T-cell (primary cell): Measurements from ENCODE around the gene ARL5B. TPM values are rescaled to one million over a fixed set of nuclear protein-coding genes. Genes with fewer than 3 reads are reported as not detected.

Source experiments
- ATAC-seq, 4 experiments: fragments of 200-7000 bp in 3 of 4; fragments of 150-1000 bp in 1 of 4; cut with Tn5 transposase; replicated peaks in 1 of 4; 1 replicate in 3 of 4; 2 replicates in 1 of 4; pipeline ENCODE4 v1.10.0; 2021; ENCODE audit warnings: moderate library complexity in 3 of 4, mild to moderate bottlenecking in 2 of 4, moderate number of reproducible peaks in 1 of 4
- CTCF ChIA-PET, 2 donors: fragments of 300-600 bp; sonication (Branson Sonifier 250); formaldehyde crosslinking; loops; one replicate each; lab custom pipeline; 2022; ENCODE audit warnings: antibody characterized with exemption in 2 of 2; lab: Charles Lee
- POLR2A ChIA-PET, 2 donors: fragments of 300-600 bp; sonication (Branson Sonifier 250); formaldehyde crosslinking; loops; one replicate each; lab custom pipeline; 2022; ENCODE audit warnings: antibody characterized with exemption in 2 of 2; lab: Charles Lee
- DNase-seq, 35 experiments: peaks; one replicate each; pipeline versions ENCODE4 v3.0.0 to v3.0.0-alpha.2; 2013 to 2023
- H3K27ac ChIP-seq: one replicate; pipeline ENCODE4 v1.5.1; 2013; ENCODE audit warnings: low read length
- H3K27me3 ChIP-seq, 2 experiments: replicated peaks in 1 of 2; 1 replicate in 1 of 2; 2 replicates in 1 of 2; pipeline versions ENCODE4 v1.6.1 to v1.7.0; 2013; ENCODE audit warnings: low read length in 1 of 2, mixed read lengths in 1 of 2; ENCODE audit not compliant: control insufficient read depth in 2 of 2, insufficient read depth in 2 of 2; ENCODE audit errors: extremely low read depth in 1 of 2
- H3K36me3 ChIP-seq, 2 donors: 1 replicate in 1 of 2; 2 replicates in 1 of 2; pipeline versions ENCODE4 v1.6.1 to v1.7.0; 2013; ENCODE audit warnings: low read length in 1 of 2; ENCODE audit not compliant: control insufficient read depth in 2 of 2, insufficient read depth in 1 of 2; ENCODE audit errors: extremely low read depth in 1 of 2
- H3K4me1 ChIP-seq, 2 experiments: 1 replicate in 1 of 2; 2 replicates in 1 of 2; pipeline versions ENCODE4 v1.6.1 to v1.7.0; 2013; ENCODE audit warnings: low read length in 2 of 2, mixed read lengths in 1 of 2; ENCODE audit not compliant: insufficient read depth in 2 of 2, control insufficient read depth in 1 of 2; ENCODE audit errors: extremely low read depth in 1 of 2
- H3K4me3 ChIP-seq, 2 donors: 1 replicate in 1 of 2; 2 replicates in 1 of 2; pipeline versions ENCODE4 v1.5.1 to v1.7.0; 2013; ENCODE audit warnings: mild to moderate bottlenecking in 2 of 2, low read length in 1 of 2, moderate library complexity in 1 of 2; ENCODE audit not compliant: control insufficient read depth in 1 of 2; ENCODE audit errors: extremely low read depth in 1 of 2
- H3K9me3 ChIP-seq: 2 replicates; pipeline ENCODE4 v1.7.0; 2013
- H3K27ac Mint-ChIP-seq, 2 donors: one replicate each; pipeline ENCODE4 v1.8.0; 2020 to 2021; ENCODE audit warnings: mild to moderate bottlenecking in 2 of 2, mixed read lengths in 2 of 2
- H3K27me3 Mint-ChIP-seq, 2 donors: one replicate each; pipeline ENCODE4 v1.8.0; 2021 to 2022; ENCODE audit warnings: mixed read lengths in 2 of 2
- H3K36me3 Mint-ChIP-seq: one replicate; pipeline ENCODE4 v1.8.0; 2021; ENCODE audit warnings: mixed read lengths
- H3K4me1 Mint-ChIP-seq, 3 donors: one replicate each; pipeline ENCODE4 v1.8.0; 2020 to 2022; ENCODE audit warnings: mixed read lengths in 3 of 3, mild to moderate bottlenecking in 1 of 3
- H3K4me3 Mint-ChIP-seq, 3 donors: one replicate each; pipeline ENCODE4 v1.8.0; 2020 to 2022; ENCODE audit warnings: mild to moderate bottlenecking in 3 of 3, mixed read lengths in 3 of 3, moderate library complexity in 3 of 3
- H3K9me3 Mint-ChIP-seq, 3 donors: one replicate each; pipeline ENCODE4 v1.8.0; 2020 to 2022; ENCODE audit warnings: mixed read lengths in 3 of 3
- WGBS: methylation state at CpG from one replicate; pipeline ENCODE4 v1.1.5; 2013; ENCODE audit warnings: missing lambda C conversion rate; ENCODE audit not compliant: insufficient coverage; 5-methylcytosine and 5-hydroxymethylcytosine counted together
- total RNA-seq, 35 experiments: library from RNA in 6 of 35; stranded (reverse) in 6 of 35; fragments of 120-200 nt in 1 of 35; gene quantifications; one replicate each; pipeline versions ENCODE4 v1.2.1 to v1.2.4 and lab custom pipeline; 2013 to 2026

The ARL5B gene
- total RNA-seq, 5 donors from 2014 or later (not counting 1 experiment from before 2014, with no cell fraction given) = 9.7 to 14.9 (median 10.4) TPM

- Mint-ChIP-seq H3K4me1 (no peaks in the 10 kb centered on the region), H3K27ac (no peak overlapping the region), H3K9me3 (no peaks in the 10 kb centered on the region), H3K27me3 (no peaks in the 10 kb centered on the region), H3K4me3 (no peak overlapping the region), H3K36me3 (no peaks in the 10 kb centered on the region)
- CTCF ChIA-PET = no interaction called here
- DNase-seq (no peak), ATAC-seq (no peak)
- Histone ChIP-seq H3K4me3 (no peak overlapping the region), H3K9me3 (no peaks in the 10 kb centered on the region), H3K27me3 (no peaks in the 10 kb centered on the region), H3K27ac (no peak overlapping the region), H3K36me3 (no peaks in the 10 kb centered on the region), H3K4me1 (no peaks in the 10 kb centered on the region)
- POLR2A ChIA-PET = no interaction called here
- WGBS = 84% methylated on average over 7 of the region's 9 CpGs
Observed at GRCh38 chr10:18721067-18721466, 61.8 kb downstream of the ARL5B start.

DNA sequence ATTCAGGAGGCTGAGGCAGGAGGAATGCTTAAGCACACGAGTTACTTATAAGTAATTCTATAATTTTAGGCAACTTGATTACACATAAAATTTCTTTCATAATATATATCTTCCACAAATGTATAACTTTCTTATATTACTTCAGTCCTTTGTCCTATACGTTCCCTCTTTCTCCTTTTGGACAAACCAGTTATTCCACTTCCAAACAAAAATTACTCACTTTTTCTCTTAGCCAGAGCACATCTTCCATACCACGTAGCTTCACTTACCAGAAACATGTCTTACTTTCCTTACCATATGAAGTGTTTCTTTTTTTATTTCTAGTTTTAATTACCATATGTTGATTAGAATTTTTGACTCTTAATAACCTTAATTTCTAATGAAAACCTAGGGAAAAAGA lies 64.6 kb downstream of the ARL5B start:
- 47% methylated on average over 1 of the region's 3 CpGs for WGBS
- no peak for DNase-seq
- no peak overlapping the region for H3K4me3 Mint-ChIP-seq
- Histone ChIP-seq H3K4me1 (no peaks in the 10 kb centered on the region), H3K27me3 (no peaks in the 10 kb centered on the region), H3K36me3 (no peaks in the 10 kb centered on the region), H3K27ac (no peak overlapping the region), H3K9me3 (no peaks in the 10 kb centered on the region), H3K4me3 (no peak overlapping the region)
- H3K9me3 Mint-ChIP-seq = peaks cover 0 to 4% (median 0%) of the 10 kb centered on the region in 3 donors
- ATAC-seq = no peak
- POLR2A ChIA-PET = no interaction called here
- CTCF ChIA-PET = interaction anchor here in 1 of 2 donors (0.6 kb wide), 1 partner anchor 34 kb away, joined by 5 read pairs; no protein-coding TSS in a partner anchor
- H3K27me3 Mint-ChIP-seq = peaks cover 7% of the 10 kb centered on the region in 2 donors
- H3K27ac Mint-ChIP-seq = no peak overlapping the region
- no peaks in the 10 kb centered on the region for H3K4me1 Mint-ChIP-seq
- no peaks in the 10 kb centered on the region for H3K36me3 Mint-ChIP-seq

Other genes with a start within 250 kb of the ARL5B start
- 10 to 100 TPM; 24.6 to 34.5 (median 32.4) TPM for gene NSUN6, start 7.8 kb upstream of the ARL5B start, total RNA-seq